ENCODE results near the gene SPSB1.

GRCh38 chr1:9385801-9386573 is 93.3 kb downstream of the SPSB1 start:
- TF ChIP-seq CREB5 (CRISPR knock-in tag; IDR thresholded peaks at IDR 0.05; ENCODE audit: low read depth) = no peak
- no peak for TF ChIP-seq ZC3H10 (CRISPR knock-in tag; IDR thresholded peaks at IDR 0.05)
- no peak for TF ChIP-seq GLIS3 (CRISPR knock-in tag; IDR thresholded peaks at IDR 0.05)
- no peak for TF ChIP-seq CSDC2 (CRISPR knock-in tag; IDR thresholded peaks at IDR 0.05)
- TF ChIP-seq, protein P1, sequence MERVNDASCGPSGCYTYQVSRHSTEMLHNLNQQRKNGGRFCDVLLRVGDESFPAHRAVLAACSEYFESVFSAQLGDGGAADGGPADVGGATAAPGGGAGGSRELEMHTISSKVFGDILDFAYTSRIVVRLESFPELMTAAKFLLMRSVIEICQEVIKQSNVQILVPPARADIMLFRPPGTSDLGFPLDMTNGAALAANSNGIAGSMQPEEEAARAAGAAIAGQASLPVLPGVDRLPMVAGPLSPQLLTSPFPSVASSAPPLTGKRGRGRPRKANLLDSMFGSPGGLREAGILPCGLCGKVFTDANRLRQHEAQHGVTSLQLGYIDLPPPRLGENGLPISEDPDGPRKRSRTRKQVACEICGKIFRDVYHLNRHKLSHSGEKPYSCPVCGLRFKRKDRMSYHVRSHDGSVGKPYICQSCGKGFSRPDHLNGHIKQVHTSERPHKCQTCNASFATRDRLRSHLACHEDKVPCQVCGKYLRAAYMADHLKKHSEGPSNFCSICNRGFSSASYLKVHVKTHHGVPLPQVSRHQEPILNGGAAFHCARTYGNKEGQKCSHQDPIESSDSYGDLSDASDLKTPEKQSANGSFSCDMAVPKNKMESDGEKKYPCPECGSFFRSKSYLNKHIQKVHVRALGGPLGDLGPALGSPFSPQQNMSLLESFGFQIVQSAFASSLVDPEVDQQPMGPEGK (CRISPR knock-in tag; IDR thresholded peaks at IDR 0.05; ENCODE audit: borderline replicate concordance) = no peak
- TF ChIP-seq RARB (CRISPR knock-in tag; IDR thresholded peaks at IDR 0.05) = no peak
- TF ChIP-seq ESRRG (CRISPR knock-in tag; IDR thresholded peaks at IDR 0.05) = no peak
- no peak for TF ChIP-seq ZNF70 (CRISPR knock-in tag; IDR thresholded peaks at IDR 0.05)
- no peak for TF ChIP-seq OSR1 (CRISPR knock-in tag; IDR thresholded peaks at IDR 0.05)
